Esophagus muscularis mucosa (tissue), 4 donors: ENCODE data around the gene FOXO3. TPM values are rescaled to one million over a fixed set of nuclear protein-coding genes. Genes with fewer than 3 reads are reported as not detected.

ENCODE experiments used
- DNase-seq: peaks from one replicate; pipeline ENCODE4 v3.0.0-alpha.2; 2017; ENCODE audit errors: extremely low spot score
- H3K27ac ChIP-seq, 4 donors: fragments of 200-600 bp; sonication (generic); replicated peaks in 1 of 4; 1 replicate in 3 of 4; 2 replicates in 1 of 4; pipeline ENCODE4 v1.5.1; 2016 to 2019; ENCODE audit warnings: mild to moderate bottlenecking in 1 of 4
- H3K27me3 ChIP-seq, 4 donors: fragments of 200-600 bp; sonication (generic); one replicate each; pipeline versions ENCODE4 v1.5.1 to v1.6.0; 2016 to 2019
- H3K36me3 ChIP-seq, 4 donors: fragments of 200-600 bp; sonication (generic); one replicate each; pipeline ENCODE4 v1.5.1; 2016 to 2019
- H3K4me1 ChIP-seq, 4 donors: fragments of 200-600 bp; sonication (generic); one replicate each; pipeline ENCODE4 v1.5.1; 2016 to 2019
- H3K4me3 ChIP-seq, 4 donors: fragments of 200-600 bp; sonication (generic); 1 replicate in 2 of 4; 2 replicates in 2 of 4; pipeline ENCODE4 v1.5.1; 2016 to 2019; ENCODE audit warnings: mild to moderate bottlenecking in 4 of 4, moderate library complexity in 1 of 4
- H3K9me3 ChIP-seq, 4 donors: fragments of 200-600 bp; sonication (generic); 1 replicate in 3 of 4; 2 replicates in 1 of 4; pipeline ENCODE4 v1.5.1; 2016 to 2019
- EP300 ChIP-seq: sonication (generic); formaldehyde crosslinking; IDR thresholded peaks from one replicate; pipeline ENCODE4 v1.6.1; 2017; ENCODE audit warnings: antibody characterized with exemption
- POLR2A ChIP-seq: fragments of 450-650 bp; IDR thresholded peaks from one replicate; pipeline ENCODE4 v1.6.1; 2017; ENCODE audit warnings: antibody characterized with exemption, moderate library complexity, mild to moderate bottlenecking, low read depth
- POLR2AphosphoS5 ChIP-seq, 2 donors: sonication (generic); formaldehyde crosslinking; IDR thresholded peaks; one replicate each; pipeline ENCODE4 v1.6.1; 2017; ENCODE audit warnings: antibody characterized with exemption in 2 of 2
- WGBS: methylation state at CpG from one replicate; pipeline ENCODE4 v1.1.5; 2018; 5-methylcytosine and 5-hydroxymethylcytosine counted together
- intact Hi-C: fragments of 100-400 bp; cut with DNase I; formaldehyde crosslinking; loops from one replicate; pipeline ENCODE4 v1.15.1; 2023
- total RNA-seq, 4 donors: library from RNA; depleted of rRNA; stranded (reverse); fragments of >200 nt; gene quantifications; one replicate each; pipeline versions ENCODE4 v1.1.0 to v1.2.1, GENCODE V29; 2016
- TF ChIP-seq, protein P1 (sequence below), 3 experiments: fragments of 200-600 bp in 2 of 3; fragments of 450-650 bp in 1 of 3; sonication (generic) in 2 of 3; IDR thresholded peaks; one replicate each; pipeline ENCODE4 v1.5.1; 2017 to 2019; ENCODE audit warnings: antibody characterized with exemption in 3 of 3, mild to moderate bottlenecking in 2 of 3, moderate library complexity in 1 of 3

The FOXO3 gene
- total RNA-seq, 4 donors from 2014 or later: 92.2 to 154 (median 122) TPM

DNA sequence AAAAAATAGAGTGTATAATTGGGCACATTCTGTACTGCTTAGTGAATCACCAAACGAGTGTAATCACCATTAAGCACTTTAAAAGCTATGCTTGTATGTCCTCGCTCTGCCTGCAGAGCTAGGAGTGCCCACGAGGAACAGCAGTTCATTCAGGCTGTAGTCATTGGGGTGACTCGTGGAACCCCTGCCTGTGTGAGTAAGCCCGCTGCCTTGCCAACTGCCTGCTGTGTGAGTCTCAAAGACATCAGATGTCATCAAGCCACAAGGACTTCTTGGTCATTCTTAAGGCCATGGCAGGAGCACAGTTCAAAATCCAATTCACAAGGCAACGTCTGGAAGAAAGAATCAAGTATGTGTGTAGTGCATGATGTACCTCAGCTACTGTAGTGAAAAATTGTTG lies 60.4 kb downstream of the FOXO3 start:
- no peak overlapping the region for H3K4me3 ChIP-seq
- peaks cover 82 to 100% (median 99%) of the 10 kb centered on the region in 4 donors for H3K4me1 ChIP-seq
- peak overlapping the region in 1 of 4 donors; percentile 0 for H3K27ac ChIP-seq
- H3K36me3 ChIP-seq: no peaks in the 10 kb centered on the region
- 51% methylated on average over 6 of the region's 6 CpGs for WGBS
- intact Hi-C loops: no loop called here
- H3K9me3 ChIP-seq: no peaks in the 10 kb centered on the region
- H3K27me3 ChIP-seq: no peaks in the 10 kb centered on the region
- peak; percentile 19 to 29 for TF ChIP-seq POLR2AphosphoS5 (IDR thresholded peaks at IDR 0.05)
- TF ChIP-seq POLR2A: no peak
- DNase-seq: no peak

DNA sequence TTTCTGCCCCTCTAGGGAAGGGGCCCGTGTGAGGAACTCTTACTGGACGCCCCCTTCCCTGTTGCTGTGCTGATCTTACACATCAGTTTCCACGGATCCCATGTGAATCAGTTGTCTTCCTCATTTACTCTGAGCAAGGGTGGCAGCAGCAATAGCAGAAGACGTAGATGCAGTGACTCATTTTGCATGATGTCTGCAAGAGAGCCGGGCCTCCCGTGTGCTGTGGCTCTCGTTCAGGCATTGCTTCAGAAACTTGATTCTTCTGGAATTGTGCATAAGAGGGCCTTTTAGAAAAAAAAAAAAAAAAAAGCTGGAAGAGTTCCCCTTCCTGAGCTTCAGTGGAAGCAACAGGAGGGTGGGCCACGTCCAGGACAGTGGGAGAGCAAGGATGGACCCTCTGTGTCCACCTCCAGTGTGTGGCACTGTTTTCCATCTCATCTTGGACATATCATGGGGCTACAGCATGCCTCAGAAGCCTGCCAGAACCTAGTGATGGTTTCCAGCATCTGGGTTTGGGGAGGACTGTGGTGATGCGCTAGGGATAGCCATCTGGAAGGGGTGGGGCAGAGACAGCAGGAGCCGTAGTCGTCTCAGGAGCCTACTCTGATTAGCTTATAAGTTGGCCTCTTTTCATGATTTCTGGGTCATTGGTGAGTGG lies 62.1 kb downstream of the FOXO3 start:
- TF ChIP-seq, protein P1, sequence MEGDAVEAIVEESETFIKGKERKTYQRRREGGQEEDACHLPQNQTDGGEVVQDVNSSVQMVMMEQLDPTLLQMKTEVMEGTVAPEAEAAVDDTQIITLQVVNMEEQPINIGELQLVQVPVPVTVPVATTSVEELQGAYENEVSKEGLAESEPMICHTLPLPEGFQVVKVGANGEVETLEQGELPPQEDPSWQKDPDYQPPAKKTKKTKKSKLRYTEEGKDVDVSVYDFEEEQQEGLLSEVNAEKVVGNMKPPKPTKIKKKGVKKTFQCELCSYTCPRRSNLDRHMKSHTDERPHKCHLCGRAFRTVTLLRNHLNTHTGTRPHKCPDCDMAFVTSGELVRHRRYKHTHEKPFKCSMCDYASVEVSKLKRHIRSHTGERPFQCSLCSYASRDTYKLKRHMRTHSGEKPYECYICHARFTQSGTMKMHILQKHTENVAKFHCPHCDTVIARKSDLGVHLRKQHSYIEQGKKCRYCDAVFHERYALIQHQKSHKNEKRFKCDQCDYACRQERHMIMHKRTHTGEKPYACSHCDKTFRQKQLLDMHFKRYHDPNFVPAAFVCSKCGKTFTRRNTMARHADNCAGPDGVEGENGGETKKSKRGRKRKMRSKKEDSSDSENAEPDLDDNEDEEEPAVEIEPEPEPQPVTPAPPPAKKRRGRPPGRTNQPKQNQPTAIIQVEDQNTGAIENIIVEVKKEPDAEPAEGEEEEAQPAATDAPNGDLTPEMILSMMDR (IDR thresholded peaks at IDR 0.05): no peak
- TF ChIP-seq POLR2AphosphoS5 (IDR thresholded peaks at IDR 0.05) (peak; percentile 49 to 66), EP300 (no peak), POLR2A (no peak)
- DNase-seq: no peak
- H3K4me1 ChIP-seq: peaks cover 87 to 100% (median 99%) of the 10 kb centered on the region in 4 donors
- H3K27ac ChIP-seq: peak overlapping the region; percentile 36 to 47 (median 44)
- no peak overlapping the region for H3K4me3 ChIP-seq
- intact Hi-C loops: no loop called here
- no peaks in the 10 kb centered on the region for H3K27me3 ChIP-seq
- H3K36me3 ChIP-seq: no peaks in the 10 kb centered on the region
- H3K9me3 ChIP-seq: no peaks in the 10 kb centered on the region
- WGBS: 57% methylated on average over 11 of the region's 11 CpGs

DNA sequence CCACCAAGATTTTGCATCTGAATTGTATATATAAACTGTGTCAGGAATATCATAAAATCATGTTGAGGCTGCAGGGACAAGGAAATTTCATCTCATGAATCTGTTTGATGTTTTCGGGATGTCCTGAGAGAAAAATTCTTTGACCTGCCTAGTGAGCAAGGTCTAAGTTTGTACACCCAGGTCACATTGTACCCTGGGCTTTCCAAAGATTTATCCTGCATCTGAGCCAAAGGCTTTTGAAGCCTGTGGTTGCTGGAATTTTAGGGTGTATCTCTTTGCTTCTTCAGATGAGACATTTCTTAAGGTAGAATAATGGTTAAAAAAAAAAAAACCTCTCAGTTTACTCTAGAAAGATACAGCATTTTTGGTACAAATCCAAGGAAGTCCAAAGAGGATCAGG lies 63.3 kb downstream of the FOXO3 start:
- no peak overlapping the region for H3K27ac ChIP-seq
- no peaks in the 10 kb centered on the region for H3K27me3 ChIP-seq
- peaks cover 86 to 100% (median 100%) of the 10 kb centered on the region in 4 donors for H3K4me1 ChIP-seq
- no peaks in the 10 kb centered on the region for H3K36me3 ChIP-seq
- intact Hi-C loops: no loop called here
- no peak for TF ChIP-seq POLR2A
- TF ChIP-seq, protein P1 (IDR thresholded peaks at IDR 0.05): no peak
- no peak for TF ChIP-seq POLR2AphosphoS5 (IDR thresholded peaks at IDR 0.05)
- TF ChIP-seq EP300: no peak
- 100% methylated on average over 1 of the region's 1 CpG for WGBS
- H3K9me3 ChIP-seq: no peaks in the 10 kb centered on the region
- no peak for DNase-seq
- H3K4me3 ChIP-seq: no peak overlapping the region

DNA sequence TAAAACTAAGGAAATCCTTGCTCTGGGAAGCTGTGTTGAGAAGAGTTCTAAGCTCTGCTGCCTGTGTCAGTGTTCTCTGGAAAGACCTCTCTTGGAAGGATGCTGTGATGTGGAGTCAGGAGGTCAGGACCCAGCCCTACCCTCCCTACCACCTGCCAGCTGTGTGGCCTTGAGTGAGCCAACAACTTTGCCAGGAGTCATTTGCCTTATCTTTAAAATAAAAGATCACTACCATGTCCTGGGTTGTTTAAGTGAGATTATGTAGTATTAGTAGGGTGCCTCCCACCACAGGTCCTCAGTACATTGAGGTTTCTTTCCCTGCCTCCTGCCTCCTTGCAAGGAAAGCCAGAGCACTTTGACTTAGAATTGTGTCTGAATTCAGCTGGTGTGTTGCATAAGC lies 64.9 kb downstream of the FOXO3 start:
- Histone ChIP-seq H3K9me3 (no peaks in the 10 kb centered on the region), H3K27me3 (no peaks in the 10 kb centered on the region), H3K4me3 (no peak overlapping the region), H3K36me3 (no peaks in the 10 kb centered on the region), H3K27ac (no peak overlapping the region), H3K4me1 (peaks cover 79 to 99% (median 96%) of the 10 kb centered on the region in 4 donors)
- TF ChIP-seq POLR2AphosphoS5 (IDR thresholded peaks at IDR 0.05): no peak
- no peak for TF ChIP-seq POLR2A
- no peak for TF ChIP-seq EP300
- TF ChIP-seq, protein P1 (IDR thresholded peaks at IDR 0.05): no peak
- DNase-seq: no peak
- intact Hi-C loops: no loop called here

DNA sequence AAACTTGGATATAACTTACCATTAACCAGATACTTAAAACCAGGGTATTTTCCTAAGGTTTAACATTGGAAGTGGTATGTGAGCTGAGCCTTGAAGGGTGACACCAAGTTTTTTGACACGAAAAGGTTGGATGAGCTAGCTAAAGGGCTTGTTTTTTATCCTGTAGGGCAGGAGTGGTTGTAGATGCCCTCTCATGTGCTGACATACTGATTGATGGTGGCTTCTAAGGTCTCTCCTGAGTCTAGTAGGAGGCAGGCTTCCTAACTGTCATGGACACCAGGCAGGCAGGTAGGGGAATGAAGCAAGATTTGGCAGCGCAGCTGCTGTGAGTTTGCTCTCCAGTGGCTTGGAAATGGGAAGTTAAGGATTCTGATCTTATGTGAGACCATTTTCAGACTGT lies 66.1 kb downstream of the FOXO3 start:
- DNase-seq: no peak
- 100% methylated on average over 2 of the region's 2 CpGs for WGBS
- H3K4me1 ChIP-seq: peaks cover 79 to 96% (median 95%) of the 10 kb centered on the region in 4 donors
- H3K27me3 ChIP-seq: no peaks in the 10 kb centered on the region
- H3K9me3 ChIP-seq: no peaks in the 10 kb centered on the region
- H3K27ac ChIP-seq: no peak overlapping the region
- intact Hi-C loops: no loop called here
- no peak overlapping the region for H3K4me3 ChIP-seq
- no peaks in the 10 kb centered on the region for H3K36me3 ChIP-seq
- TF ChIP-seq POLR2A (no peak), EP300 (no peak), POLR2AphosphoS5 (IDR thresholded peaks at IDR 0.05) (no peak)
- TF ChIP-seq, protein P1 (IDR thresholded peaks at IDR 0.05): no peak
